ENCODE results near the gene PPP1R3F.

PPP1R3F gene, protein sequence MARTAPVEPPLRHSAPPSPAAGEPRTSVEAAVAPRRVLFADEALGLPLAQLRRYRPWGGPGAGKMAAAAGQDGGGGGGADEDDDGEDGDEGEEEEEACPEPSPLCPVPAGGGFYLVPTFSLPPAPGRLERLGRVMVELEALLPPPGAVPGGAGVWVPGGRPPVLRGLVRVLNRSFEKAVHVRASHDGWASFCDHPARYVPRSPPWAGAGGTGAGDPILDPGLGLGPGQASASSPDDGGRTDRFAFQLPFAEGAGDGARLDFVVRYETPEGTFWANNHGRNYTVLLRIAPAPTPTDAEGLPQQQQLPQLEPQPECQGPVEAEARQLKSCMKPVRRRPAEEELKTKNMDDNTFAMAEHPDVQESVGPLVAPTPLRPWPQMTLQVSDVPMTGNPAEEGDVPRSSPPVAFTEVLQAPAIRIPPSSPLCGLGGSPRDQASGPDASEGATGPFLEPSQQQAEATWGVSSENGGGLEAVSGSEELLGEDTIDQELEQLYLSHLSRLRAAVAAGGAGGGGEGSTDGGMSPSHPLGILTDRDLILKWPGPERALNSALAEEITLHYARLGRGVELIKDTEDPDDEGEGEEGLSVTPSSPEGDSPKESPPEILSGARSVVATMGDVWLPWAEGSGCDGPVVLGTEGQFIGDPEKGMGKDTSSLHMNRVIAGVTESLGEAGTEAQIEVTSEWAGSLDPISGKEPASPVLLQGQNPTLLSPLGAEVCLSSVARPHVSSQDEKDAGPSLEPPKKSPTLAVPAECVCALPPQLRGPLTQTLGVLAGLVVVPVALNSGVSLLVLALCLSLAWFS

DNA sequence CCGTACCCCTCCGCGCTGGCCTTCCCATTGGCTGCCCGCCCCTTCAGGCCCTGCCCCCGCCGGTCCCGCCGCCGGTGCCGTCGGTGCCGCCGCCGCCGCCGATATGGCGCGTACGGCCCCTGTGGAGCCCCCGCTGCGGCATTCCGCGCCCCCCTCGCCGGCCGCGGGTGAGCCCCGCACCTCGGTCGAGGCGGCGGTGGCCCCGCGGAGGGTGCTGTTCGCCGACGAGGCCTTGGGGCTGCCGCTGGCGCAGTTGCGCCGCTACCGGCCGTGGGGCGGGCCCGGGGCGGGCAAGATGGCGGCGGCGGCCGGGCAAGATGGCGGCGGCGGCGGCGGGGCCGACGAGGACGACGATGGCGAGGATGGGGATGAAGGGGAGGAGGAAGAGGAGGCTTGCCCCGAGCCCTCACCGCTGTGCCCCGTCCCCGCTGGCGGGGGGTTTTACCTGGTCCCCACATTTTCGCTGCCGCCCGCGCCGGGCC, at the start of gene PPP1R3F:
Gene PPP1R3F, plus strand, starts transcription at position 27 of the 482 bp plus-strand sequence. Its CDS starts 77 bp downstream, at position 104.
- peak; percentile 39 for DNase-seq

DNA sequence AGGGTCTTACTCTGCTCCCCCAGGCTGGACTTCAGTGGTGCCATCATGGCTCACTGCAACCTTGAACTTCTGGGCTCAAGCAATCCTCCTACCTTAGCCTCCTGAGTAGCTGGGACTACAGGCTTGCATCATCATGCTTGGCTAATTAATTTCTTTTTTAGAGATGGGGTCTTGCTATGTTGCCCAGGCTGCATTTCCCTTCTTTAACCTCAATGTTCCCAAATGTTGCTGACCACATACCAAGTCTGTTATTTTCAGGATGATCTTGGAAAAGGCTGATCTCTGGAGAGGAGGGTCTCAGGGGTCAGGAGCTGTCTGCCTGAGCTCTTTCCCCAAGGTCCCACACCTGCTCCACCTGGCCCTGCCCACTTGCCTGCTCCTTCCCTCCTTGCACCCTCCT, 49.5 kb upstream of the PPP1R3F start:
- no peak for DNase-seq

DNA sequence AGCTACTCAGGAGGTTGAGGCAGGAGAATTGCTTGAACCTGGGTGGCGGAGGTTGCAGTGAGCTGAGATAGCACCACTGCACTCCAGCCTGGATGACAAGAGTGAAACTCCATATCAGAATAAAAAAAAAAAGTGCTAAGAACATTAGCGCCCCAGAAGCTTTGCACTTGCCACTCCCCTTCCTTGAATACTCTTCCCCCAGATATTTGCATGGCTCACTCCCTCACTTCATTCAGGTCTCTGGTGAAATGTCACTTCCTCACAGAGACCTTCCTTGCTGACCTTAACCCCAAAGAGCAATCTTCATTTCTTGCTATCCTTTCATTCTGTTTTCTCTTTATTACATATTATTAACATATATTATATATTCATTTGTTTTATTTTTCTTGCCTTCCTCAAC, 47.7 kb upstream of the PPP1R3F start:
- no peak for DNase-seq

DNA sequence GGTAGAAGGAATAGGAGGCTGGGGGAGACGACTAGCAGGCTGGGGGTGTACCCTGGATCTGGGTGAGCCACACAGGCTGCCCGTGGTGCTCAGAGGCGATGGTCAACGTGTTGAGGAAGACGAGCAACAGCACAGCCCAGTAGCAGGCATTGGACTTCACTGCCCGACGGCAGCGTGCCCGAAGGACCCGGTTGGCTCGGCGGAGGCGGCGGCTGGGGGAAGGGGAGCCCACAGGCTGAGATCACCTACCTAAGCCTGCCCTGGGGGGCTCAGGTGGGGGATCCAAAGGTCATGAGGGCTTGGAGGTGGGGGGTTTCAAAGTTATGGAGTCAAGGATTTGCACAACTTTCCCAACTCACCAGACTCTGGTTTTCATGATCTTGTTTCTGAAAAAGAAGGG, 43.7 kb upstream of the PPP1R3F start:
- no peak for DNase-seq

DNA sequence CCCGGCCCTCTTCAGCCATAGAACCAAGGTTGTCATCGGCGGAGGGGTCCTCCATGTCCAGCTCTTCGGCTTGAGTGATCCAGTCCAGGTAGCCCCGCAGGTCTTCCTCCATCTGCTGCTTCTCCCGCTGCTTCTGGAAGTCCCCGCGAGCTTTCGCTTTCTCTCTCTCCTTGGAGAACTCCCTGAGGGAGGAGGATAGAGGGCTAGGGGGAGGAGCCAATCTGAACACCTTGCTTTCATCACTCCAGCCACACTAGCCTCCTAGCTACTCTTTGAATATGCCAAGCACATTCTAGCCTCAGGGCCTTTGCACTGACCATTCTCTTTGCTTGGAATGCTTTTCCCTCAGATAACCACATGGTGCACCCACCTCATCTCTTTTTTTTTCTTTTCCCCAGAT, 42.6 kb upstream of the PPP1R3F start:
- no peak for DNase-seq

DNA sequence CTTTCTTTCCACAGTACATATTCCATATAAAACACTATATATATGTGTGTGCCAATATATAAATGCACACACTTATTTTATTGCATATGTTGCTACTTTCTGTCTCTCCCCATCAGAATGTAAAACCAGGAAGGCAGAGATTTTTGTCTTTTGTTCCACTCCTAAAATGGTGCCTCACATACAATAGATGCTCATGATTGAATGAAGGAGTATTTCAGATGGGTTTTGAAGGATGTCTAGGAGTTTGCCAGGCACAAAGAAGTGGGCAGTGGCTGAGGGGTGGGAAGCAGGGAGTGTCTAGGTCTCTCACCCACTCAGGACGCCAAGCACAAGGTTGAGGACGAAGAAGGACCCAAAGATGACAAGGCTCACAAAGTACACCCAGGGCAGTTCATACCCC, 41.9 kb upstream of the PPP1R3F start:
- no peak for DNase-seq

DNA sequence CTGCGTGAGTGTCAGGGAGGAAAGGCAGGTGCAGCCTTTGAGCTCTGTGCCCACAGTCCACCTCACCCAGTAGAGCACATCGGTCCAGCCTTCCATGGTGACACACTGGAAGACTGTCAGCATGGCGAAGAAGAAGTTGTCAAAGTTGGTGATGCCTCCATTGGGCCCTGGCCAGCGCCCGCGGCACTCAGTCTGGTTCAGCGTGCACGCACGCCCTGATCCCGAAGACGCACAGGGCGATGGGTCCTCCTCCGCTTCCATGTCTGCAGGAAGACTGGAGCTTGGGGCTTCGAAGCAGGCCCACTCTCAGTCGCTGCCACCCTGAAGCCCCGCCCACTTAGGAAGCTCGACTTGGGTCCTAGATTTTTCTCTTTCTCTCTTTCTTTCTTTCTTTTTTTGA, 41.4 kb upstream of the PPP1R3F start:
- no peak for DNase-seq

DNA sequence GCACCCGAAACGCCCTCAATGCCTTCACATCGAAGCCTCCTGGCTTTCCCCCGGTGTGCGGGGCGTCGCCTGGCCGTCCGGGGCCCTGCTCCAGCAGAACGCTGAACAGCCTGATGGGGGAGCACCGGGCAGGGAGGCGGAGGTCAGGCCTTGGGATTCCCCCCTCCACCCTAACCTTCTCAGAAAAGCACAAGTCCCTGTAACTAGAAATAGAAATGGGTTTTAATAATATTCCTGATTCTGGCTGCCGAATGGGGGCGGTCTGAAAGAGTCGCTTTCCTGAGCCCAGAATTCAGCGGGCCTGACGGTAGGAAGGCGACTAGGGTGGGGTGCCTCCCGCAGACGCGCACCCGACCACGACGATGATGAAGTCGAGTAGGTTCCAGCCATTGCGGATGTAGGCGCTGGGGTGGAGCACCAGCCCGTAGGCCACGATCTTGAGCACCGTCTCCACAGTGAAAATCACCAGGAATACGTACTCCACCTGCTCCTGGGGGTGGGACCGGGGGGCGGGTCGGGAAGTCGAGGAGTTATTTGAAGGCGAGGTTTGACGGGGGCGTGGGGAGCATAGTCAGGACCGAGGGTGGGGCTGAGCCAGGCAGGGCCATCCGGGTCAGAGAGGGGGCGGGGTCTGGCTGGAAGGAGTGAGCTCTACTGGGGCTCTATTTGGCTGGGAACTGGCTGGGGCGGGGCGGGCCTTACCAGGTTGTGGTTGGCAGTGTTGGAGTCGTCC, 38.9 kb upstream of the PPP1R3F start:
- peak; percentile 31 for DNase-seq

DNA sequence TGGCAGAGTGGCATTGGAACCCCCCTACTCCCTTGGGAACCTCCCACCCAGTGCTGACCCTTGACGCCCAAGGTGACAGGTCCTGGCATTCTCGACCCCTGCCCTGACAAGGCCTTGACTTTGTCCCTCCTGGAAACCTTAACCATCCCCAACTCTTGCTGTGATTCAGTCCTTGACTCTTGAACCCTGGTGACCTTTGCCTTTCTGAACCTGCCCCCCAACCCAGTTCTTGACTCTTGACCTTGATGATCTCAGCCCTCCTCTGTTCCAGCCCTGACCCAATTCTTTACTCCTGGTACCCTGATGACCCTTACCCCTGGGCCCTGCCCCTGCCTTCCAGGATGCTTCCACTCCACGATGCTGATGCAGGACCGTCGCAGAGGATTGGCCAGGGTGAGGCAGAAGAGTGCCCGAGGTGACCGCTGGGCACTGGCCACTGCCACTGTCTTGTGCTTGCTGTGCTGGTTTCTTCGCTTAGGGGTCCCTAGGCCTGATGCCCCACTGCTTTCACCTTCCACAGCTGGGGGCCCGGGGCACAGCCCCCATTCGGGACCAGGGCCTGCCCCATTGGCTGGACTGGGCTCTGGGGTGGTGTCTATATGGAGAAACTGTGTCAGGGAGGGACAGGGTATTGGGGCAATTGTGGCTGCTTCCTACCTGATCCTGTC, 38.1 kb upstream of the PPP1R3F start:
- no peak for DNase-seq

DNA sequence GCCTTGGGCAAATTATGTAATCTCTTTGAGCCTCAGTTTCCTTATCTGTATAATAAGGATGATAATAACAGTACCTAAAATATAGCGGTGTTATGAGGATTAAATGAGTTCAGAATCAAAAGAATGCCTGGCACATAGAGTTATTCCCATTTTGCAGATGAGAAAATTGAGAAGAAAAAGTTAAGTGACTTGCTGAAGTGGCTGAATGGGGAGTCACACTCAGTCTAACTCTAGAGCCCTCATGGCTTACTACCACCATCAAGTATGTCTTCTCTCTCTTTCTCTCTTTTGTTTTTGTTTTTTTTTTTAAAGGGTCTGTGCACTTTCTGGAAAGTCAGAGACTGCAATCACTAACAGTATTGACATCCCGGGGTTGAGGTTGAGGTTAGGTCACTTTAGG, 37.1 kb upstream of the PPP1R3F start:
- DNase-seq = no peak

DNA sequence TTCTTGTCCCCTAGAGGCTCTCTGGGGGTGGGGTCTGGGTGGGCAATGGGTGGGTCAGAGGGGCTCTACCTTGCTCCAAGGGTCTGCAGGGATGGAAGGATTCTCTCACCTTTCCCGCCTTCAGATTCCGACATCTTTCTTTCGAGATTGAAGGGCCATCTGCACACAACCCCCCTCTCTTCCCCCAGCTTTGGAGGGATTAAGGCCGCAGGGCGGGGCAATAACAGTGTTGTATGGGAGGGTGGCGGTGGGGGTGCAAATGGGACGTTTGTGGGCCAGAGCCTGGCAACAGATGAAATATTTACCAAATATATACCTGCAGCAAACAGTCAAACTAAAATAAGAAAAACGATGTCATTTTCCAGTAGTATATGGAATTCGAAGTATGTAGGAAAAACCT, 36.4 kb upstream of the PPP1R3F start, which contains the start of gene CACNA1F:
Gene CACNA1F, minus strand, starts transcription at position 165 of the 400 bp plus-strand sequence. Its CDS starts 31 bp downstream, at position 134.
- DNase-seq = no peak

DNA sequence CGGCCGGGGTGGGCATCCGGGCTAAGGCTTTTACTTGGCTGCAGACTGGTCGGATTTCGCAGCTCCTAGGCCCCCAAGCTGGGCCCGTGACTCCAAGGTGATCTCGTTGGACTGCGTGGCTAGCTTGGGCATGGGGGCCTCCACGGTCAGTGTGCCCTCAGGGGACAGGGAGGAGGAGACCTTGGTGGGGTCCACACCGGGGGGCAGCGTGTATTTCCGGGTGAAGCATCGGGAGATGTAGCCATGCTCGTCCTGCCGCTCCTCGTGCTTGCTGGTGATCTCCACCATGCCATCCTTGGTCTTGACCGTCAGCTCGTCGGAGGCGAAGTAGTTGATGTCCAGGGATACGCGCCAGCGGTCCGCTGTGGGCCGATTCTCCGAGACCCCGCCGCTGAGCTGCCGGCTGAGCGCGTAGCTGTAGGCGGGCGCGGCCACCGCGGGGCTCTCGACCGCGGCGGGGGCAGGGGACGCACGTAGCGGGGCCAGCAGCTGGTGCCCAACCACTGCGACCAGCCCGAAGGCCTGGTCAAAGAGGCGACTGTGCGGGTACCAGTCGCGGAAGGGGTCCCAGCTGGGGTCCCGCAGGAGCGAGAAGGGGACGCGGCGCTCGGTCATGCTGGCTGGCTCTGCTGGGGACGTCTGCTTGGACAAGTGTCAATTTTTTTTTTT, 35.6 kb upstream of the PPP1R3F start:
- peak; percentile 49 for DNase-seq

DNA sequence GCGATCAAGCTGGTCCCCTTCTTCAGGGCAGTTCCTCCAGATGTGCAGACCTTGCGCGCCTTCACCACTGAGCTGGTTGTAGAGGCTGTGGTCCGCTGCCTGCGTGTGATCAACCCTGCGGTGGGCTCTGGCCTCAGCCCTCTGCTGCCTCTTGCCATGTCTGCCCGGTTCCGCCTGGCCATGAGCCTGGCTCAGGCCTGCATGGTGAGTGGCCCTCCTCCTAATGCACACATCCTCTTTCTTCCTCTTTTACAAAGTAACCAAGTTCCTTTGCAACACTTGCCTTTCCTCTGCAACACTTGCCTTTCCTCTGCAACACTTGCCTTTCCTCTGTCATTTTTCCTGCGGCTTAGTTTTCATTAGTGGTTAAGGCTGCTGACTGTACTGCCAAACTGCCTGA, 32.5 kb upstream of the PPP1R3F start:
- DNase-seq = no peak

DNA sequence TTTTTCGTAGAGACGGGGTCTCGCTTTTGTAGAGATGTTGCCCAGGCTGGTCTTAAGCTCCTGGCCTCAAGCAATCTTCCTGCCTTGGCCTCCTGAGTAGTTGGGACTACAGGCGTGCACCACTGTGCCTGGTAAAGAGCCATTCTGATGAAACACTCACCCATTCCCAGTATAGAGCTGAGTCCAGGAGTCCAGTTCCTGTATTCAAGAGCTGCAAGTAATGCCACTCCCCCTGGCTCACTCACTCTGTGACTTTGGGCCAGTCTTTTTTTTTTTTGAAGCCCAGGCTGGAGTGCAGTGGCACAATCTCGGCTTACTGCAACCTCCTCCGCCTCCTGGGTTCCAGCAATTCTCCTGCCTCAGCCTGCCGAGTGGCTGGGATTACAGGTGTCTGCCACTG, 30.9 kb upstream of the PPP1R3F start:
- no peak for DNase-seq

DNA sequence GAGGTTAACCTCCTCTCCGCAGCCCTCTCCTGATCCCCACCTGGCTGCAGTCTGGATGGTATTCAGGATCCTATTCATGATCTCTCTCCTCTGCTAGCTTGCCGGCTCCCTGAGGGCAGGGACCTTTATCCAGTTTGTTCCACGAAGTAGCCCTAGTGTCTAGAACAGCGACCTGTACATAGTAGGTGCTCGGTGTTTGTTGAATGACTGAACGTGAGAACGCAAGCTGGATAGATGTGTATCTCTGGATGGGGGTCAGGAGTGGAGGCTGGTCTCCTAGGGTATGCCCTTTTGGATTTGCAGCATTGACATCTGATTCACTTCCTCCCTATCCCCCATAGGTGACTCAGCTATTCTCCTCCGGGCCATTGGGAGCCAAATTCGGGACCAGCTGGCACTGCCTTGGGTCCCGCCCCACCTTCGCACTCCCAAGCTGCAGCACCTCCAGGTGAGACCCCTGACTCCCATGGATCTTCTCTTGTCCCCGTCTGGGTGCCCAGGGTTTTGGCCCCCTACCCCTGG, 27.0 kb upstream of the PPP1R3F start:
- no peak for DNase-seq

DNA sequence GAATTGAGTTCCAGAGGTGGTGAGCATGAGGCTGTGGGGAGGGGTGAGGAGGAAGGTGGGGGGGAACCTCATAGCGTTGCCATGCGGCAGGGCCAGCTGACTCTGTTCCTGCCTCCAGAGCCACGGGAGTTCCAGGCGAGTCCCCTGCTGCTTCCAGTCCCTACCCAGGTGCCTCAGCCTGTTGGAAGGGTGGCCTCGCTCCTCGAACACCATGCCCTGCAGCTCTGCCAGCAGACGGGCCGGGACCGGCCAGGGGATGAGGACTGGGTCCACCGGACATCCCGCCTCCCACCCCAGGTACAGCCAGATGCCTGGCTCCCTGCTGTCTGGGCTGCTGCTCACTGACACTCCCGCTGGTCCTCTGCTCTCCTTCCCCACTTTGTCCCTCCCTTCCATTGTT, 26.4 kb upstream of the PPP1R3F start:
- DNase-seq = no peak

DNA sequence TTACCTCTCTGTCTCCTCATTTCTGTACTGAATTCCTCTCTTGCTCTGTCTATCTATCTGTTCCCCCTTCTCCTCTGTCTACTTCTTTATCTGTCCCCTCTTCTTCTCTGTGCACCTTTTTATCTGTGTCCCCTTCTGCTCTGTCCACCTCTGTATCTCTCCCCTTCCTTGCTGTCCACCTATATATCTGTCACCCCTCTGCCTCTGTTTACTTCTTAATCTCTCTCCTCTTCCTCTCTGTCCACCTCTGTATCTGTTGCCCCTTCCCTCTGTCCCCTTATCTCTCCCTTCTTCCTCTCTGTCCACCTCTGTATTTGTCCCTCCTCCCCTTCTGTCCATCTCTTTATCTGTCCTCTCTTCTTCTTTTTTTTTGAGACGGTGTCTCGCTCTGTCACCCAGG, 25.4 kb upstream of the PPP1R3F start:
- no peak for DNase-seq

DNA sequence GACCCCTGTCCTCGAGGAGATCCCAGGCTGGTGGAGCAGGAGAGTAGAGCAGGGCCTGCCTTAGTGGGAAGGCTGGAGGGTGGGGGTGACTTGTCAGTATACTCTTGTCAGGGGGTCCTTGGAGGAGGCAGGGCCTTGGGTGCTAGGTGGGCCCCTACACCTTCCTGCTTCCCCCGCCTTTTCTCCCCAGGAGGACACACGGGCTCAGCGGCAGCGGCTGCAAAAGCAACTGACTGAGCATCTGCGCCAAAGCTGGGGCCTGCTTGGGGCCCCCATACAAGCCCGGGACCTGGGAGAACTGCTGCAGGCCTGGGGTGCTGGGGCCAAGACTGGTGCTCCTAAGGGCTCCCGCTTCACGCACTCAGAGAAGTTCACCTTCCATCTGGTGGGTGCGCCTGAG, 23.1 kb upstream of the PPP1R3F start:
- no peak for DNase-seq

DNA sequence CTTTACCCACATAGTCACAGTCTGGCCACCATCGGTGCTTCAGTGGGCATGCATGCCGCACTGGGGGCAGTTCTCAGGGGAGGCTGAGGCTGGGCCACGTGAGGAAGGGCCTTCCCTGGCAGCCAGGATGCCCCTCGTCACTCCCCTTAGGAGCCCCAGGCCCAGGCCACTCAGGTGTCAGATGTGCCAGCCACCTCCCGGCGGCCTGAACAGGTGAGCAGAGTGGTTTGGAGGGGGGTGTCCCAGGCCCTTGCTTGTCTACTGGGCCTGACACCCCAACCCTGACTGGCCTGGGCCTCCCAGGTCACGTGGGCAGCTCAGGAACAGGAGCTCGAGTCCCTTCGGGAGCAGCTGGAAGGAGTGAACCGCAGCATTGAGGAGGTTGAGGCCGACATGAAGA, 22.2 kb upstream of the PPP1R3F start:
- no peak for DNase-seq

DNA sequence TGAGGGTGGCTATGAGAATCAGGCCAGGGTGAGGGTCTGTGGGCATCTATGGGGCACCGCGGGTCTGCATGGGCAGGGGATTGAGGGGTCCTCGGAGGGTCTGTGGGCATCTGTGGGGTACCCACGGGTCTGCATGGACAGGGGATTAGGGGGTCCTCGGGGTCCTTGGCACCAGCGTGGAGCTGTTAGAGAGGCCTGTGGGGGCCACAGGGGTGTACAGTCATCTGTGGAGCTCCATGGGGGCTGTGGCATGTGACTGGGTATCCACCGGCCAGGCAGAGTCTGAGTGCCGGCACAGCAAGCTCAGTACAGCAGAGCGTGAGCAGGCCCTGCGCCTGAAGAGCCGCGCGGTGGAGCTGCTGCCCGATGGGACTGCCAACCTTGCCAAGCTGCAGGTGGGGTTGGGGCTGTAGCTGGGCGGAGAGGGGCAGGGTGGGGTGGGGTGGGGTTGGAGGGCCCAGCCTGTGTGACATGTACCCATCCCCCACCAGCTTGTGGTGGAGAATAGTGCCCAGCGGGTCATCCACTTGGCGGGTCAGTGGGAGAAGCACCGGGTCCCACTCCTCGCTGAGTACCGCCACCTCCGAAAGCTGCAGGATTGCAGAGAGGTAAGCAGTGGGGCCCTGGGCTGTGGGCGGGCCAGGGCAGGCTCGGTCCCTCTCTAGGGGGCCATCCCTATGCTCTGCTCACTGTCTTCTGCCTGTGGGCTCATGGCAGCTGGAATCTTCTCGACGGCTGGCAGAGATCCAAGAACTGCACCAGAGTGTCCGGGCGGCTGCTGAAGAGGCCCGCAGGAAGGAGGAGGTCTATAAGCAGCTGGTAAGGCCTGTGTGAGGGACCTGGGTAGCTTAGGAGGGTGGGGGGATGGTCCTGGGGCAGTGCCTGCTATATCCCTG, 21.4 kb upstream of the PPP1R3F start:
- no peak for DNase-seq

DNA sequence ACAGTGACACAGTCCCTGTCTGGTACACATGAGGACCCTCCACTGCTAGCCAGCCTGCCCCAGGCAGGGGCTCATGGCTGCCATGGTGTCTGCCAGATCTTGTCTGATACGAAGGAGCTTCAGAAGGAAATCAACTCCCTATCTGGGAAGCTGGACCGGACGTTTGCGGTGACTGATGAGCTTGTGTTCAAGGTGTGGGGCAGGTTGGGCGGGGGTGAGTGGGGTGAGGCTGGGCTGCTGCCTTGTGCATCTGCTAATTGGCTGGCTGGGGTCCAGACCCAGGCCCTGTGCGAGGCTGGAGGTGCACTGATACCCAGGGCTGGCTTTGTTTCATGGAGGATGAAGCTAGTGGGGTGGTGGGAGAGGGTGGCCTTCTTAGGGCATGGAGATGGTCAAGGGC, 20.5 kb upstream of the PPP1R3F start:
- DNase-seq = no peak
